Neural cell (in vitro differentiated cells): ENCODE measurements around the gene CIT. TPM values are rescaled to one million over a fixed set of nuclear protein-coding genes. Genes with fewer than 3 reads are reported as not detected.

Source experiments
- H2AFZ ChIP-seq: fragments of 200-600, 300-800 bp; sonication (generic), shearing (Covaris generic); 2 replicates; pipeline ENCODE4 v1.6.0; 2014; ENCODE audit warnings: low read depth, mild to moderate bottlenecking, antibody characterized with exemption, low read length, moderate library complexity
- H3F3A ChIP-seq: fragments of 200-600 bp; shearing (Covaris generic); 2 replicates; pipeline ENCODE4 v1.6.1; 2016; ENCODE audit warnings: mild to moderate bottlenecking, moderate library complexity, mixed read lengths, antibody characterized with exemption, low read length; ENCODE audit not compliant: insufficient read depth, poor library complexity, severe bottlenecking
- H3K27ac ChIP-seq: fragments of 200-600, 300-800 bp; sonication (generic), shearing (Covaris generic); 2 replicates; pipeline ENCODE4 v1.5.1; 2014; ENCODE audit warnings: mild to moderate bottlenecking, low read length, moderate library complexity
- H3K27me3 ChIP-seq: fragments of 300-800, 200-600 bp; sonication (generic), shearing (Covaris generic); 2 replicates; pipeline ENCODE4 v1.6.0; 2014; ENCODE audit warnings: mild to moderate bottlenecking, low read depth, low read length, moderate library complexity; ENCODE audit not compliant: insufficient read depth
- H3K36me3 ChIP-seq: fragments of 300-800, 200-600 bp; sonication (generic), shearing (Covaris generic); 2 replicates; pipeline ENCODE4 v1.5.1; 2014; ENCODE audit warnings: mild to moderate bottlenecking, antibody characterized with exemption, low read length, moderate library complexity; ENCODE audit not compliant: insufficient read depth
- H3K4me2 ChIP-seq: fragments of 300-800, 200-600 bp; sonication (generic), shearing (Covaris generic); 2 replicates; pipeline ENCODE4 v1.6.0; 2014; ENCODE audit warnings: mild to moderate bottlenecking, low read length
- H3K4me3 ChIP-seq: fragments of 300-800, 200-600 bp; sonication (generic), shearing (Covaris generic); 2 replicates; pipeline ENCODE4 v1.5.1; 2014; ENCODE audit warnings: mild to moderate bottlenecking, low read length, moderate library complexity
- H3K79me2 ChIP-seq: fragments of 200-600 bp; shearing (Covaris generic); replicated peaks from 2 replicates; pipeline ENCODE4 v1.6.0; 2014; ENCODE audit warnings: mild to moderate bottlenecking, low read length, moderate library complexity; ENCODE audit not compliant: insufficient read depth
- H3K9ac ChIP-seq: fragments of 300-800, 200-600 bp; sonication (generic), shearing (Covaris generic); 2 replicates; pipeline ENCODE4 v1.6.1; 2016; ENCODE audit warnings: mild to moderate bottlenecking, low read length, mixed read lengths
- H3K9me2 ChIP-seq: fragments of 200-600 bp; shearing (Covaris generic); 2 replicates; pipeline ENCODE4 v1.6.1; 2016; ENCODE audit warnings: mild to moderate bottlenecking, low read length, mixed read lengths; ENCODE audit not compliant: insufficient read depth
- H3K9me3 ChIP-seq: fragments of 200-600, 300-800 bp; sonication (generic), shearing (Covaris generic); 2 replicates; pipeline ENCODE4 v1.6.1; 2016; ENCODE audit warnings: mild to moderate bottlenecking, mixed run types, low read length, moderate library complexity, mixed read lengths
- H4K20me1 ChIP-seq: fragments of 200-600 bp; shearing (Covaris generic); 2 replicates; pipeline ENCODE4 v1.6.1; 2016; ENCODE audit warnings: mild to moderate bottlenecking, mixed run types; ENCODE audit not compliant: insufficient read depth
- CTCF ChIP-seq: fragments of 450-650 bp; IDR thresholded peaks from 2 replicates; pipeline ENCODE4 v1.5.1; 2014; ENCODE audit warnings: antibody characterized with exemption, mild to moderate bottlenecking, moderate library complexity; ENCODE audit not compliant: poor library complexity, severe bottlenecking
- EP300 ChIP-seq: fragments of 450-650 bp; conservative IDR thresholded peaks from 2 replicates; pipeline ENCODE4 v1.6.1; 2014; ENCODE audit warnings: antibody characterized with exemption, mild to moderate bottlenecking, moderate library complexity; ENCODE audit not compliant: poor library complexity, severe bottlenecking
- EZH2 ChIP-seq: fragments of 200-600, 300-800 bp; shearing (Covaris generic), sonication (generic); IDR thresholded peaks from 2 replicates; pipeline ENCODE4 v1.6.1; 2014; ENCODE audit warnings: antibody characterized with exemption, low read length, borderline replicate concordance, mild to moderate bottlenecking; ENCODE audit not compliant: insufficient read depth, poor library complexity, severe bottlenecking
- MXI1 ChIP-seq: fragments of 450-650 bp; conservative IDR thresholded peaks from 2 replicates; pipeline ENCODE4 v1.6.1; 2014; ENCODE audit warnings: antibody characterized with exemption, mild to moderate bottlenecking; ENCODE audit not compliant: poor library complexity, severe bottlenecking
- POLR2AphosphoS5 ChIP-seq: IDR thresholded peaks from 2 replicates; pipeline ENCODE4 v1.6.1; 2012
- RAD21 ChIP-seq: fragments of 450-650 bp; conservative IDR thresholded peaks from 2 replicates; pipeline ENCODE4 v1.6.1; 2014; ENCODE audit warnings: antibody characterized with exemption, mild to moderate bottlenecking, moderate library complexity
- REST ChIP-seq: IDR thresholded peaks from 2 replicates; pipeline ENCODE4 v1.6.1; 2012; ENCODE audit warnings: borderline replicate concordance
- SMC3 ChIP-seq: fragments of 450-650 bp; conservative IDR thresholded peaks from 2 replicates; pipeline ENCODE4 v1.6.1; 2014; ENCODE audit warnings: antibody characterized with exemption, mild to moderate bottlenecking, moderate library complexity; ENCODE audit not compliant: poor library complexity
- TAF1 ChIP-seq: IDR thresholded peaks from 2 replicates; pipeline ENCODE4 v1.6.1; 2012; ENCODE audit warnings: low read depth
- polyA plus RNA-seq: library from polyadenylated mRNA; depleted of rRNA; stranded (reverse); fragments of >200 nt; gene quantifications from 2 replicates; pipeline ENCODE4 v1.2.3, GENCODE V29; 2014

The CIT gene
- polyA plus RNA-seq, 1 donor from 2014 or later: 3.3 TPM

- Histone ChIP-seq H3K4me2 (no peak overlapping the region), H3K9me3 (no peaks in the 10 kb centered on the region), H2AFZ (no peak overlapping the region), H3K27me3 (no peaks in the 10 kb centered on the region), H4K20me1 (no peaks in the 10 kb centered on the region), H3K9me2 (no peaks in the 10 kb centered on the region), H3K4me3 (no peak overlapping the region), H3K9ac (no peak overlapping the region), H3F3A (no peaks in the 10 kb centered on the region), H3K27ac (no peak overlapping the region), H3K79me2 (no peaks in the 10 kb centered on the region), H3K36me3 (no peaks in the 10 kb centered on the region)
- TF ChIP-seq POLR2AphosphoS5: no peak
- no peak for TF ChIP-seq MXI1
- TF ChIP-seq CTCF: no peak
- no peak for TF ChIP-seq REST
- no peak for TF ChIP-seq TAF1
- no peak for TF ChIP-seq SMC3
- TF ChIP-seq EP300: no peak
- TF ChIP-seq RAD21: no peak
These were observed 48.1 kb upstream of the CIT start for GRCh38 chr12:119925269-119925668.

- no peak overlapping the region for H3K9ac ChIP-seq
- H2AFZ ChIP-seq: no peak overlapping the region
- H3K79me2 ChIP-seq: no peaks in the 10 kb centered on the region
- no peaks in the 10 kb centered on the region for H3K9me2 ChIP-seq
- H3K27ac ChIP-seq: no peak overlapping the region
- no peaks in the 10 kb centered on the region for H3F3A ChIP-seq
- no peaks in the 10 kb centered on the region for H3K27me3 ChIP-seq
- no peak overlapping the region for H3K4me3 ChIP-seq
- H3K9me3 ChIP-seq: no peaks in the 10 kb centered on the region
- H3K4me2 ChIP-seq: no peak overlapping the region
- H3K36me3 ChIP-seq: no peaks in the 10 kb centered on the region
- no peaks in the 10 kb centered on the region for H4K20me1 ChIP-seq
- TF ChIP-seq RAD21 (no peak), MXI1 (no peak), SMC3 (no peak), TAF1 (no peak), EP300 (no peak), EZH2 (no peak), REST (no peak), POLR2AphosphoS5 (no peak), CTCF (no peak)
These were observed 42.9 kb upstream of the CIT start for GRCh38 chr12:119920064-119920463.
